GM19455 (cell line): ENCODE results near the gene IFNAR2.

Source experiments
- ATAC-seq: cut with Tn5 transposase; IDR thresholded peaks from one replicate; pipeline ENCODE4 v1.9.1; 2021; ENCODE audit not compliant: unreplicated experiment

The IFNAR2 gene

DNA sequence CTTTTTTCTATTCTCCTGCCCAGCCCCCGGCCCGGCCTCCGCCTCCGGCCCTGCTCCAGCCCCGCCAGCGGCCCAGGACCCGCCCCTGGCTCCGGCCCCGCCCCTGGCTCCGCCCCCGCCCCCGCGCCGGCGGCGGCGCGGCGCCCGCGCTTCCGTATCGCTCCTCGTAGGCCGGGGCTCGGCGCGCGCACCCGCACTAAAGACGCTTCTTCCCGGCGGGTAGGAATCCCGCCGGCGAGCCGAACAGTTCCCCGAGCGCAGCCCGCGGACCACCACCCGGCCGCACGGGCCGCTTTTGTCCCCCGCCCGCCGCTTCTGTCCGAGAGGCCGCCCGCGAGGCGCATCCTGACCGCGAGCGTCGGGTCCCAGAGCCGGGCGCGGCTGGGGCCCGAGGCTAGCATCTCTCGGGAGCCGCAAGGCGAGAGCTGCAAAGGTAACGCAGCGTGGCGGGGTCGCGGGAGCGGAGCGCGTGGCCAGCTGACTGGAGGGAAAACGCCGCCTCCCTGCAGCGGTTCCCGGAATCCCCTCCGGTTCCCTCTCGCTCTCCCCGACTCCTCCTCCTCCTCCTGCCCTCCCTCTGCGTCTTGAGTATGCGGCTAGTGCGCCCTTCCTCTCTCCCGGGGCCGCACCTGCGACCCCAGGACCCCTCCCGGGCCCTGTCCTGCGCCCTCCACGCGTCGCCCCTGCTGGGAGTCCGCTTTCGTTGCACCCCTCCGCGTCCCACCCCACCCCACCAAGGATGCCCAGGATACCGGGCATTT, at the start of gene IFNAR2:
TSS of gene IFNAR2 (plus strand) at position 155 of the 761 bp plus-strand sequence. CDS start 11,985 bp downstream, outside the sequence.
- peak; percentile 79 for ATAC-seq

DNA sequence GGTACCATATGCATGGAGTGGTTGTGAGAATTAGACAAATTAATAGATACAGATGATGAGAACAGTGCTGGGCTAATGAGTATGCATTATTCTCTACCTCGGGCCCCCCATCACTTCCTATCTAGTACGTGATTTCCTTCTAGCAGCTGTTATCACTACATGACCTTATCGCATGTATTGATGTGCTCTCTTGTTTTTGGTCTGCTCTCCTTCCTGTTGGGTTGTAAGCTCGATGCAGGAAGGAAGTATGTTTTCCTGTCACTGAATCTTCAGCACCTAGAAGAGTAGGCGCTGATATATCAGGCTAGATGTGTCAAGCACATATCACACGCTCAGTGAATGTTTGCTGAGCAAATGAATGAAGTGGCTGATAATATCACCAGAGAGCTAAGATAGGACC, 43.9 kb upstream of the IFNAR2 start:
- no peak for ATAC-seq

- no peak for ATAC-seq
Measured at GRCh38 chr21:33187276-33187675, 42.5 kb upstream of the IFNAR2 start.

DNA sequence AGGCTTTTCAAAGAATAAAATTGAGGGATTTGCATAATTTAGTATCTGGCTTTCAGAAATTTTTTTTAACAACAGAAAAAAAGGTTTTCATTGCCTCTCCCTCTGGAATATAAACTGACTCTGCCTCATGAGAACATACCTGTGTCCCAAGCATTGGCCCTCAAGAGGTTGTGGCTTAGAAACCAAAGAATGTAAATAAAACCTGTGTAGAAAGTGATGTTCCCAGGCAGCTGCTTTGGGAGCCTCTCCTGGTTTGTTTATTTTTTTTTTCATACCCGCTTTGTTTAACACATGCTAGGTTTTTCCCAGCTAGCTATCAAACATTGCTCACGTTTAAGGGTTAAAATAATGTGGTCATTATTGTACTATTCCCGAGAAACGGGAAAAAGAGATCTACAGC, 40.5 kb upstream of the IFNAR2 start:
- ATAC-seq, result no peak

DNA sequence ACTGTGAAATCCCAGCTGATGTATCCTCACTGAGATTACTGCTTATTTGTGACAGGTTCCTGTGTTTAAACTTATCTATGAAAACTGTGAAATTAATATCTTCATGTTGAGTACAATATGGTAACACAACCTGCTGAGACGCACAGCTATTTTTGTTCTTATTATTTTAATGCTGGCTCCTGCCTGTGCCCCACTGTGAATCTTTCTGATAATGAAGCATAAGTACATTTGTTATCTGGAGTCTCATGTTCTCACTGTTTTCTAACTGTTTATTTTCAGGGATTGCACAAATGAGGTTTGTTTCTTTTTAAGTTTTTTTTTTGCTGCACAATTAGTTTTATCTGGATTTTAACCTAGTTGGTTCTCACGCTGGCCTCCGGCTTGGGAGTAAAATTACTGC, 39.9 kb upstream of the IFNAR2 start:
- no peak for ATAC-seq

- no peak for ATAC-seq
Measured at GRCh38 chr21:33196941-33197374, 32.8 kb upstream of the IFNAR2 start.

GRCh38 chr21:33197496-33197895, 32.2 kb upstream of the IFNAR2 start:
- no peak for ATAC-seq

DNA sequence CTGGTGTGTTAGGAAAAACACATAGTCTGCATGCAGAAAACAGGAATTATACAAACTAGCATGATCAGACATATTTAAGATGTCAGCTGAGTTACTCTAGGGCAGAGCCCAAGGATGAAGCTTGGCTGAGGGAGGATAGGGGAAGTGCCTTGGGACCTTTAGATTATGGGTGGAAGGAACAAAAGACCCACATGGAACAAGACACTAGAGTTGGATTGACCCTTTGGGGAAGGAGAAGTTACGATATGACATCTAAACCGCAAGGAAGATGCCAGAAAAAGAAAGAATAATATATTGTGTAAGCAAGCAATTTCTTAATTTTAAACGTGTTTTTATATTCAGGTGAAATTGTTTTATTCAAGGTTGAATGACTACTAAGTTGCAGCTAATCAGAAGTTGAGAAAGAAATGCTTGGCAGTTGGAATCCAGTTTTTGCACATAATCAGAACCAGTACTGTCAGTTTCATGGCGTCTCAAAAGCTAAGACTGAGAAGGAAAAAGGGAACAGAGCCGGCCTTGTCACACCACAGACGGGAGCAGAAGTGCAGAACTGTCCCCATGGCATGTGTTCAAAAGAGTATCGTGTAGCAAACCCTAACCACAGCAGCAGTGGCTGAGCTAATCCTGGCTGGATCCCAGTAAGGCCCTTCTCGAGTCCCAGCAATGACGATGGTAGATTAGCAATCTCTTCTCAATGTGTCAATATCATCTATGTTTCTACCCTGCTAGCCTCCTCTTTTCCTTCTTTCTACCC, 31.2 kb upstream of the IFNAR2 start:
- no peak for ATAC-seq

DNA sequence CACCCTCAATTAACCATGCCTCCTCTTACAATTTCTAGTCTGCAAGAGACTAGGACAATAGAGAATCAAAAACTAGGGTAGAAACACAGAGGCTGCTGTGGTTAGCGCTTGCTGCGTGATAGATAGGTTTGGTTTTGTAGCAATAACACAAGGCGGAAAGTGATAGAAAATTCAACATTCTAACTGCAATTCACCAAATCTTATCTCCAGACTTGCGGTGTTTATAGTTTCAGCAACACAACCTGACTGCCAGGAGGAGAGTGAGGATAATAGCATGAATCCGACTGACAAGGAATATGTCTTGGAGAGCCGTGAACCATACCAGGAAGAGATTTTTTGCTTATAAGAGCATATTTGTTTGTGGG, 30.7 kb upstream of the IFNAR2 start:
- no peak for ATAC-seq

DNA sequence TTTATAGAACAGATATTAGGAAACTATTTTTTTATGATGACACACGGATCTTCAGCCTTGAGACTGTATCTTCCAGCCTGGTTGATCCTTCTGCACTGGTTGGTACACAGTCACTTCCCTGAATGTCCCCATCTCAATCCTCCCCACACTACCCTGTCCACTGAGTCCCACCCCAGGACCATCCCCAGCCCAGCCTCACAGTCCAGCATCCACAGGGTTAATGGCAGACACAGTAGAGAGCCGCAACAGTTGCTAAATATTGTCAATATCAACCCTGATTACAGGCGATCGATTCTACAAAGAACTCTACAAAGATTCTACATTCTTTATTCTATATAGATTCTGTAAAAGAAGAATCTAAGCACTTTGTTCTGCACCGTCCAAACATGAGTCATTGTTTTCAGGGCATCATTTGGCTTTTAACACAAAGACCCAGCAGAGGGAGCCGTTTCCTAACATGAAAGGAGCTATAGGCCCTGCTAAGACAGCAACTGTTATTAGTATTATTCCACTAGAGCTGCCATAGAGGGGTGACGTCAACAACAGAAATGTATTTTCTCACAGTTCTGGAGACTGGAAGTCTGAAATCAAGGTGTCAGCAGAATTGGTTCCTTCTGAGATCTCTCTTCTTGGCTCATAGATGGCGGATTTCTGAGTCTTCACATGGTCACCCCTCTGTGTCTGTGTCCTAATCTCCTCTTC, 30.1 kb upstream of the IFNAR2 start:
- peak; percentile 76 for ATAC-seq

DNA sequence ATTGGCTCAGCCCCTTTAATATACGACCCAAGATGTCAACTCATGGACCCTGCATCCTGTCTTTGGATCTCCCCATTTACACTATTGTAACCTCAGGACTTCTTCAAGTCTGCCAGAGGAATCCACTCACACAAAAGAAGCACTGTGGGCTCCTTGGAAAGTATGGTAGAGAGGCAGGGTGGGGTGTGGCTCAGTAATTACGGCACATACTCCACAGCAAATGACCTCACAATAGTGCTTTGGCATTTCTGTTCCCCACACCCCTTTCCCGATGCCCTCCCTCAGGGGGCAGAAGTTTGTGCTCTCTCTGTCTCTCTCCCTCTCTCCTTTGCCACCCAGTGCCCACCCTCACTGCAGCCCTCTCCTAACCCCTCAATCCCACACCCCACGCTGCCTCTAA, 27.8 kb upstream of the IFNAR2 start:
- ATAC-seq, result no peak

- ATAC-seq, result no peak
Measured at GRCh38 chr21:33202464-33203363, 27.0 kb upstream of the IFNAR2 start.

GRCh38 chr21:33203371-33203724, 26.4 kb upstream of the IFNAR2 start:
- ATAC-seq, result no peak

DNA sequence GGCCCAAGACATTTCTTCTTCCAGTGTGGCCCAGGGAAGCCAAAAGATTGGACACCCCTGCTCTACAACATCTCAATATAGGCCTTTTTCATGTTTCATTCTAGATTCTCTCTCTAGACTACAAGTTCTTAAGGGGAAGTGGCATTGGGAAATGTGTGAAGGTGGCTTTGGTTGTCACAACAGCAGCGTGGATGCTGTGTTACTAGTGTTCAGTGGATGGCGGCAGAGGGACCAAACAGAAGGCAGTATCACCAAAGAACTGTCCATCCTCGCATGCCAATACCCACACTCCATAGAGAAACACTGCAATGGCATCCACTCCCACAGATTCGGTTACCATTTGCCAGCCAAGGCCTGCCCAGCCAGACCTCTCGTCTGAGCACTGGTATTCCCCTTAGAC, 24.3 kb upstream of the IFNAR2 start:
- no peak for ATAC-seq

DNA sequence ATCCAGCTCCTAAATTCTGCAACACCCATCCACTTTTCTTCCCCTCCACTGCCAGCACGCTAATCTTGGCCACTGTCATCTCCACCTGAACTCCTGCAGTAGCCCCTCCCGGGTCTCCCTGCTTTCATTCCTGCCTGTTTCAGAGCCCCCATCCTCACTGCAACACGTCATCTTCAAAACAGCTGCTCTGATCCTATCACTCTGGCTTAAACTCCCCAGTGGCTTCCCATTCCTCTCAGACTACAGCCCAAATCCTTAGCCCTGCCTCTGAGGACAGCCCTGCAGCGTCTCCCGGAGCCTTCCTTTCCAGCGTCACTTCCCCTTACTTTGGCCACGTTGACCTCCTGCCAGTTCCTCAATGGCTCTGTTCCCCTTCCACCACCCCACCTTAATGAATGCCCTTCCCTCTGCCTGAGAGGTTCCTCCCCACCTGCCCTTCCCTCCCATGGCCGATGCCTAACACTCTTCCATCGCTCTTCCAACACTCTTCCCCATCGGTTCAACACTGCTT, 22.9 kb upstream of the IFNAR2 start:
- no peak for ATAC-seq

GRCh38 chr21:33207449-33208149, 22.1 kb upstream of the IFNAR2 start:
- no peak for ATAC-seq

DNA sequence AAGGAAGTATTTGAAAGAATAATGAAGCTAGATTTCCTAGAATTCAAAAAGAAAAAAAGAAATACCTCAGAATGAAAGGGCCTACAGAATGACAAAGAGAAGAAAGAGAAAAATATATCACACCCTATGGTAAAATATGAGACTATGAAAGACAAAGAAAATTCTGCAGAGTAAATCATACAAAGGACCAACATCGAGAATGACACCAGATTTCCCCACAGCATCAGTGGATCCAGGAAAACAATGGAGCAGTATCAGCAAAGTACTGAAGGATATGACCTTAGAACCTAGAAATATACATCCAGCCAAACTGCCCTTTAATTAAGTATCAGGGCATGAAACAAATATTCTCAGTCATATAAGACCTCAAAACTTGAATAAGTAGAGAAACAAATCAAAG, 21.2 kb upstream of the IFNAR2 start:
- no peak for ATAC-seq

- no peak for ATAC-seq
Measured at GRCh38 chr21:33211305-33211704, 18.4 kb upstream of the IFNAR2 start.

GRCh38 chr21:33211732-33212131, 18.0 kb upstream of the IFNAR2 start:
- no peak for ATAC-seq
